ENCODE data around the gene CFAP410. TPM values are rescaled to one million over a fixed set of nuclear protein-coding genes. Genes with fewer than 3 reads are reported as not detected.

CFAP410 gene
- total and polyA plus RNA-seq, 2 of the 13 experiments (the other 11 are each of a cell fraction or from before 2014, with no cell fraction given), result 8.0 to 20.1 TPM

- POLR2A ChIA-PET, result no interaction called here
Observed at GRCh38 chr21:44374601-44375280, 35.6 kb upstream of the CFAP410 start.

More at GRCh38 chr21:44374601-44375280, 35.6 kb upstream of the CFAP410 start:
- Histone ChIP-seq H3K4me1 (ENCODE audit: insufficient read depth, low read length) (peaks cover 11% of the 10 kb centered on the region), H3K4me3 (replicated peaks in 1 of 3; ENCODE audit: insufficient read depth in 1 of 3, low read depth in 2 of 3, low read length in 3 of 3) (no peak overlapping the region), H3K9me3 (ENCODE audit: low read length) (no peaks in the 10 kb centered on the region), H3K27ac (ENCODE audit: extremely low read length, insufficient read depth, low read length) (no peak overlapping the region), H4K20me1 (ENCODE audit: insufficient read depth, low read length) (no peaks in the 10 kb centered on the region), H3K4me2 (ENCODE audit: low read depth, low read length) (no peak overlapping the region), H3K9ac (ENCODE audit: insufficient read depth, low read depth, low read length) (no peak overlapping the region), H3K27me3 (ENCODE audit: control insufficient read depth in 1 of 2, insufficient read depth in 2 of 2, low read length in 2 of 2) (peaks cover 15 to 41% of the 10 kb centered on the region in 2 experiments), H2AFZ (ENCODE audit: low read length) (no peak overlapping the region), H3K79me2 (ENCODE audit: insufficient read depth, low read length) (no peaks in the 10 kb centered on the region), H3K36me3 (replicated peaks in 1 of 2; ENCODE audit: control insufficient read depth in 1 of 2, insufficient read depth in 2 of 2, low read length in 2 of 2) (no peaks in the 10 kb centered on the region)
- DNase-seq (ENCODE audit: low spot score), result no peak
- intact Hi-C loops (cut with micrococcal nuclease; ENCODE audit: unreplicated experiment), result no loop called here
- in situ Hi-C loops (cut with HindIII; ENCODE audit: extremely low pct_ligation_motif_present, low pct_unique_long_range_greater_than_20kb), result loop anchor here (5.0 kb wide), 2 partner anchors 53 to 108 kb away; no protein-coding TSS in a partner anchor
- FAIRE-seq, result no peak
- ATAC-seq, result no peak
- WGBS (ENCODE audit: low lambda C conversion rate), result 74% methylated on average over 20 of the region's 24 CpGs
- CTCF ChIA-PET (ENCODE audit: low intra/inter-chr PET ratio, low total read pairs), result no interaction called here
- BruUV-seq (replicated peaks), result no TSS peak
- TF ChIP-seq POLR2AphosphoS5 (IDR thresholded peaks at IDR 0.05; ENCODE audit: low read depth, low read length) (no peak), XRCC5 (optimal IDR thresholded peaks at IDR 0.05; ENCODE audit: low read length) (no peak), ETS1 (CRISPR knock-in tag; IDR thresholded peaks at IDR 0.05) (no peak), AGO2 (optimal IDR thresholded peaks at IDR 0.05; ENCODE audit: low read depth, low read length) (no peak), E2F2 (CRISPR knock-in tag; IDR thresholded peaks at IDR 0.05; ENCODE audit: borderline replicate concordance) (no peak)
